PC-3 (cell line): ENCODE results near the gene MLLT3. TPM values are rescaled to one million over a fixed set of nuclear protein-coding genes. Genes with fewer than 3 reads are reported as not detected.
A peak's percentile ranks its signal among the peaks of the same experiment; 100 is the strongest.

ENCODE experiments used
- ATAC-seq: fragments of 200-7000 bp; cut with Tn5 transposase; 2 replicates; pipeline ENCODE4 v1.9.1; 2020; ENCODE audit warnings: mild to moderate bottlenecking, moderate library complexity
- BruUV-seq: library from RNA; stranded (reverse); fragments of 400-500 nt; replicated peaks from 2 replicates; lab custom pipeline; 2021; lab: Mats Ljungman, UMichigan
- CTCF ChIA-PET: fragments of 300-600 bp; sonication (Branson Sonifier 250); formaldehyde crosslinking; loops from one replicate; lab custom pipeline; 2022; ENCODE audit warnings: antibody characterized with exemption; lab: Charles Lee
- POLR2A ChIA-PET: fragments of 300-600 bp; sonication (Branson Sonifier 250); formaldehyde crosslinking; loops from one replicate; lab custom pipeline; 2022; ENCODE audit warnings: antibody characterized with exemption; ENCODE audit not compliant: unreplicated experiment; lab: Charles Lee
- DNase-seq: peaks from one replicate; pipeline ENCODE4 v3.0.0-alpha.2; 2015
- H2AFZ ChIP-seq: fragments of 300-600 bp; sonication (generic); 2 replicates; pipeline ENCODE4 v1.6.0; 2016; ENCODE audit warnings: antibody characterized with exemption, low read length
- H3F3A ChIP-seq: fragments of 300-600 bp; sonication (generic); one replicate; pipeline ENCODE4 v1.6.0; 2017; ENCODE audit warnings: antibody characterized with exemption, low read length, control low read depth, mild to moderate bottlenecking; ENCODE audit not compliant: unreplicated experiment
- H3K27ac ChIP-seq: fragments of 300-600 bp; sonication (generic); 2 replicates; pipeline ENCODE4 v1.5.1; 2016; ENCODE audit warnings: mild to moderate bottlenecking, low read length
- H3K27me3 ChIP-seq: fragments of 300-600 bp; sonication (generic); 2 replicates; pipeline ENCODE4 v1.6.1; 2016; ENCODE audit warnings: low read length, mixed read lengths
- H3K36me3 ChIP-seq: fragments of 300-600 bp; sonication (generic); 2 replicates; pipeline ENCODE4 v1.6.1; 2016; ENCODE audit warnings: low read depth, mixed run types, low read length, mixed read lengths
- H3K4me1 ChIP-seq: fragments of 300-600 bp; sonication (generic); 2 replicates; pipeline ENCODE4 v1.5.1; 2016; ENCODE audit warnings: low read length; ENCODE audit not compliant: insufficient read depth
- H3K4me2 ChIP-seq: fragments of 300-600 bp; sonication (generic); 2 replicates; pipeline ENCODE4 v1.6.0; 2016; ENCODE audit warnings: low read length
- H3K4me3 ChIP-seq: fragments of 300-600 bp; sonication (generic); 2 replicates; pipeline ENCODE4 v1.5.1; 2016; ENCODE audit warnings: mild to moderate bottlenecking, low read length, mixed read lengths
- H3K79me2 ChIP-seq: fragments of 300-600 bp; sonication (generic); 2 replicates; pipeline ENCODE4 v1.6.1; 2017; ENCODE audit warnings: low read length, mixed read lengths
- H3K9ac ChIP-seq: fragments of 300-600 bp; sonication (generic); 2 replicates; pipeline ENCODE4 v1.6.0; 2016; ENCODE audit warnings: mild to moderate bottlenecking, low read length
- H3K9me2 ChIP-seq: fragments of 300-600 bp; sonication (generic); replicated peaks from 2 replicates; pipeline ENCODE4 v1.6.1; 2016; ENCODE audit warnings: mixed run types, low read length, mixed read lengths
- H3K9me3 ChIP-seq: fragments of 300-600 bp; sonication (generic); 2 replicates; pipeline ENCODE4 v1.6.1; 2016; ENCODE audit warnings: low read length, mixed read lengths
- H4K20me1 ChIP-seq: fragments of 300-600 bp; sonication (generic); 2 replicates; pipeline ENCODE4 v1.6.1; 2016; ENCODE audit warnings: low read length, mixed read lengths
- CTCF ChIP-seq: fragments of 300-600 bp; sonication (generic); conservative IDR thresholded peaks from 2 replicates; pipeline ENCODE4 v1.5.1; 2017; ENCODE audit warnings: antibody characterized with exemption, low read depth, mild to moderate bottlenecking, low read length
- EZH2 ChIP-seq: fragments of 300-600 bp; sonication (generic); IDR thresholded peaks from one replicate; pipeline ENCODE4 v1.6.1; 2017; ENCODE audit warnings: antibody characterized with exemption, mild to moderate bottlenecking, low read length; ENCODE audit not compliant: unreplicated experiment
- EZH2phosphoT487 ChIP-seq: fragments of 300-600 bp; sonication (generic); IDR thresholded peaks from 2 replicates; pipeline ENCODE4 v1.6.1; 2018; ENCODE audit warnings: mild to moderate bottlenecking, antibody characterized with exemption, low read length, borderline replicate concordance
- intact Hi-C: fragments of 100-400 bp; cut with micrococcal nuclease; formaldehyde crosslinking; loops from 2 replicates; pipeline ENCODE4 v1.9.0; 2023
- total RNA-seq: library from RNA; depleted of rRNA; stranded (reverse); fragments of >200 nt; gene quantifications from 2 replicates; pipeline ENCODE4 v1.2.3, GENCODE V29; 2014

MLLT3 gene
- total RNA-seq, 1 experiment from 2014 or later, result 7.1 TPM

GRCh38 chr9:20384642-20385041 lies 237.7 kb downstream of the MLLT3 start:
- no peak overlapping the region for H3K4me2 ChIP-seq
- no peak overlapping the region for H2AFZ ChIP-seq
- POLR2A ChIA-PET, result no interaction called here
- TF ChIP-seq CTCF (no peak), EZH2 (no peak), EZH2phosphoT487 (no peak)
- intact Hi-C loops, result no loop called here
- peaks cover 7% of the 10 kb centered on the region; the same call in 1 of the 2 replicates for H3K4me1 ChIP-seq
- H4K20me1 ChIP-seq, result no peaks in the 10 kb centered on the region
- no peak overlapping the region for H3K9ac ChIP-seq
- no TSS peak for BruUV-seq
- H3K79me2 ChIP-seq, result no peaks in the 10 kb centered on the region
- no peak overlapping the region for H3K4me3 ChIP-seq
- H3K27ac ChIP-seq, result no peak overlapping the region
- no peaks in the 10 kb centered on the region for H3K9me2 ChIP-seq
- ATAC-seq (peak; percentile 63), DNase-seq (peak; percentile 15)
- no peaks in the 10 kb centered on the region for H3F3A ChIP-seq
- H3K9me3 ChIP-seq, result no peaks in the 10 kb centered on the region
- CTCF ChIA-PET, result no interaction called here
- H3K27me3 ChIP-seq, result no peaks in the 10 kb centered on the region
- H3K36me3 ChIP-seq, result no peaks in the 10 kb centered on the region

- Histone ChIP-seq H3F3A (no peaks in the 10 kb centered on the region), H3K36me3 (no peaks in the 10 kb centered on the region), H2AFZ (no peak overlapping the region), H3K4me3 (no peak overlapping the region), H3K9ac (no peak overlapping the region), H3K4me2 (peak overlapping the region; percentile 42), H3K9me3 (no peaks in the 10 kb centered on the region), H3K4me1 (peaks cover 7% of the 10 kb centered on the region; the same call in 1 of the 2 replicates), H4K20me1 (no peaks in the 10 kb centered on the region), H3K27me3 (no peaks in the 10 kb centered on the region), H3K79me2 (no peaks in the 10 kb centered on the region), H3K27ac (peak overlapping the region; percentile 35), H3K9me2 (no peaks in the 10 kb centered on the region)
- peak; percentile 83 for ATAC-seq
- no peak for TF ChIP-seq EZH2
- no peak for TF ChIP-seq CTCF
- TF ChIP-seq EZH2phosphoT487, result no peak
- POLR2A ChIA-PET, result interaction anchor here (0.6 kb wide), 1 partner anchor 306 kb away, joined by 6 read pairs; no protein-coding TSS in a partner anchor
- CTCF ChIA-PET, result interaction anchor here (0.6 kb wide), 1 partner anchor 240 kb away, joined by 4 read pairs; the partner anchor contains the start of gene MLLT3
- intact Hi-C loops, result no loop called here
- BruUV-seq, result no TSS peak
- peak; percentile 34 for DNase-seq
Measured at GRCh38 chr9:20382460-20383071, 239.7 kb downstream of the MLLT3 start.

GRCh38 chr9:20380546-20380945 lies 241.8 kb downstream of the MLLT3 start:
- H3K9ac ChIP-seq, result no peak overlapping the region
- no peaks in the 10 kb centered on the region for H3K36me3 ChIP-seq
- no peaks in the 10 kb centered on the region for H3K79me2 ChIP-seq
- POLR2A ChIA-PET, result no interaction called here
- no peak overlapping the region for H3K27ac ChIP-seq
- BruUV-seq, result no TSS peak
- DNase-seq, result no peak
- no peaks in the 10 kb centered on the region for H3K27me3 ChIP-seq
- CTCF ChIA-PET, result no interaction called here
- no peaks in the 10 kb centered on the region for H3F3A ChIP-seq
- no peaks in the 10 kb centered on the region for H3K9me2 ChIP-seq
- no peak for TF ChIP-seq EZH2phosphoT487
- no peak for TF ChIP-seq CTCF
- TF ChIP-seq EZH2, result no peak
- ATAC-seq, result no peak
- H4K20me1 ChIP-seq, result no peaks in the 10 kb centered on the region
- H3K4me1 ChIP-seq, result peaks cover 7% of the 10 kb centered on the region; the same call in 1 of the 2 replicates
- intact Hi-C loops, result no loop called here
- H2AFZ ChIP-seq, result no peak overlapping the region
- H3K9me3 ChIP-seq, result no peaks in the 10 kb centered on the region
- no peak overlapping the region for H3K4me2 ChIP-seq
- no peak overlapping the region for H3K4me3 ChIP-seq
